Large intestine (tissue), 3 donors: ENCODE measurements around the gene WNT11. TPM values are rescaled to one million over a fixed set of nuclear protein-coding genes. Genes with fewer than 3 reads are reported as not detected.

Source experiments
- DNase-seq, 2 donors: peaks; one replicate each; pipeline versions ENCODE4 v3.0.0 to v3.0.0-alpha.2; 2013
- H3K27ac ChIP-seq: one replicate; pipeline ENCODE4 v1.5.1; 2013; ENCODE audit warnings: low read length
- H3K27me3 ChIP-seq: 2 replicates; pipeline ENCODE4 v1.6.1; 2013; ENCODE audit warnings: low read length; ENCODE audit not compliant: control insufficient read depth, insufficient read depth
- H3K36me3 ChIP-seq: 2 replicates; pipeline ENCODE4 v1.6.1; 2013; ENCODE audit warnings: low read length; ENCODE audit not compliant: control insufficient read depth, insufficient read depth
- H3K4me1 ChIP-seq: one replicate; pipeline ENCODE4 v1.6.1; 2013; ENCODE audit warnings: low read length; ENCODE audit not compliant: control insufficient read depth, insufficient read depth
- H3K4me3 ChIP-seq: one replicate; pipeline ENCODE4 v1.5.1; 2013; ENCODE audit warnings: low read length
- H3K9me3 ChIP-seq: one replicate; pipeline ENCODE4 v1.6.1; 2013; ENCODE audit warnings: mild to moderate bottlenecking, low read depth, low read length, moderate library complexity; ENCODE audit not compliant: control insufficient read depth
- WGBS: methylation state at CpG from one replicate; pipeline ENCODE4 v1.1.5; 2013; ENCODE audit warnings: low lambda C conversion rate; ENCODE audit not compliant: insufficient coverage; 5-methylcytosine and 5-hydroxymethylcytosine counted together
- polyA plus RNA-seq: library from polyadenylated mRNA; unstranded; fragments of 120-200 nt; gene quantifications from one replicate; pipeline ENCODE4 v1.2.1, GENCODE V29; 2013

The WNT11 gene
- polyA plus RNA-seq, 1 donor: 14.4 TPM

DNA sequence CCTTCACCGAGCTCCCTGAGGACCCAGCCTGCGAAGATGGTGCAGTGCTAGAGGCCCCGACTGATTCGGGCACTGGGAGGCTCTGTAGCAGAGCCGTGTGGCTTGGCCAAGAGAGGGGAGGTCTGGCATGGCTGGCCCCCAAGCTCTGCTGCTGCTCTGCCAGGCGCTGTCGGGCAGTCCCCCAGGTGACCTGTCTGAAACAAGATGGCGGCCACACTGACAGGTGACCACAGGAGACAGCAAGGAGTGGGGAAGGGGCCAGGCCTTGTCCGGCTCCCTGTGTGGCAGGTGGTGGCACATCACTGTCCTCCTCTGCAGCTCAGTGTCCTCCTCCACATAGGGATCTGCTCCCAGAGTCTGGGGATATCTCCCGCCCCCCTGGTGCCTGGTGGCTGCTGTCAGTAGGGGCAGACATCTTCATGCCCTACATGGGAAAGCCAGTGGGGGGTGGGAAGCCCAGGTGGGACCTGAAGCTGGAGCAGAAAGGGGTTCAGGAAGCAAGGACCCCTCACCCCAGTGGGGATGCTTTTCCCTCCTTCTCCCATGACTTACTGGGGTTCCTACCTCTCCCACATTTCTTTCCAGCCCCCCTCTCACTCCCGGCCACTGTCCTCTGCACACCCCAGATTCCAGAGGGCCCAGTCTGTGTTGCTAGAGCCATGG lies 40.1 kb upstream of the WNT11 start:
- WGBS: no CpG with 5 or more reads among the region's 11 CpGs
- no peaks in the 10 kb centered on the region for H3K36me3 ChIP-seq
- no peak for DNase-seq
- no peaks in the 10 kb centered on the region for H3K4me1 ChIP-seq
- H3K27ac ChIP-seq: no peak overlapping the region
- peaks cover 7% of the 10 kb centered on the region for H3K27me3 ChIP-seq
- peaks cover 8% of the 10 kb centered on the region for H3K9me3 ChIP-seq
- no peak overlapping the region for H3K4me3 ChIP-seq

- DNase-seq: no peak
Measured at GRCh38 chr11:76245720-76246119, 39.4 kb upstream of the WNT11 start.

DNA sequence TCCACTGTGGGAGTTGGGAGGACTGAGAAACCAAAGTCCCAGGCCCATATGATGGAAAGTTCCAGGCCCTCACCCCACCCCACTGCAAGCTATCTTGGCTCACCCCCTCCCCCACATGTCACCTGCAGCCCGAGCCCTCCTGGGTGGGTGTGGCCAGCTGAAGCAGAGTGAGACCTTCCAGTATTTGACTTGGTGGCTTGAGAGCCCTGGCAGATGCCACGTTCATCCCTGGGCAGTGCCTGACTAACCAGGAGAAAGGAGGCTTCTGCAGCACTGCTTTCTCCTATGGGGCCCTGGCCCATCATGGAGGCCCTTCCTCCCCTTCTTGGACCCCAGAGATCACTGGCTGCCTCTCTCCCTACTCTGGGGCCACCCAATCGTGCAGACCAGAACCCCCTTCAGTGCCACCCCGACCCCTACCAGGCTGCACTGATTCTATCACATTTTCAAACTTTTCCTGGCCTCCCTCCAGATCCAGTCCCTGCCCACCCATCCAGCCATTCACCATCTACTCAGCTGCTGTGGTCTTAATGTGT lies 38.1 kb upstream of the WNT11 start:
- Histone ChIP-seq H3K4me3 (no peak overlapping the region), H3K4me1 (no peaks in the 10 kb centered on the region), H3K9me3 (no peaks in the 10 kb centered on the region), H3K36me3 (no peaks in the 10 kb centered on the region), H3K27me3 (peaks cover 7% of the 10 kb centered on the region), H3K27ac (no peak overlapping the region)
- DNase-seq: no peak
- no CpG with 5 or more reads among the region's 4 CpGs for WGBS

More at GRCh38 chr11:76245720-76246119, 39.4 kb upstream of the WNT11 start:
- Histone ChIP-seq H3K4me3 (no peak overlapping the region), H3K4me1 (no peaks in the 10 kb centered on the region), H3K27ac (no peak overlapping the region), H3K27me3 (peaks cover 7% of the 10 kb centered on the region), H3K9me3 (peaks cover 3% of the 10 kb centered on the region), H3K36me3 (no peaks in the 10 kb centered on the region)
- no CpG with 5 or more reads among the region's 2 CpGs for WGBS

DNA sequence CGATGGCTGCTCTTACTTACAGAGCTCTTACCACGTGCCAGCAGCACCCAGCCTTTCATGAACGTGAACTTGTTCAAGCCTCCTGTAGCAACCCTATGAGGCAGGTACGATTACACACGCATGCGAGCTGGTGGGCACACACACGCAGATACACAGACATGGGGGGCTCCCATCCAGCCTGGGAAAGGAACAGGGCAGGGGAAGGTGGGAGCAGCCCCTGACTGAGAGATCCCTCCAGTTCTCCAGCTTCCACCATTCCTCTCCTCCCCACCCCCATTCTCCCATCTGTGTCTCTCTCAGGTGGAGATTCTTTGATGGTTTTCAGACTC lies 37.6 kb upstream of the WNT11 start:
- Histone ChIP-seq H3K27ac (no peak overlapping the region), H3K27me3 (peaks cover 7% of the 10 kb centered on the region), H3K4me1 (no peaks in the 10 kb centered on the region), H3K9me3 (no peaks in the 10 kb centered on the region), H3K4me3 (no peak overlapping the region), H3K36me3 (no peaks in the 10 kb centered on the region)
- no peak for DNase-seq
- no CpG with 5 or more reads among the region's 7 CpGs for WGBS

DNA sequence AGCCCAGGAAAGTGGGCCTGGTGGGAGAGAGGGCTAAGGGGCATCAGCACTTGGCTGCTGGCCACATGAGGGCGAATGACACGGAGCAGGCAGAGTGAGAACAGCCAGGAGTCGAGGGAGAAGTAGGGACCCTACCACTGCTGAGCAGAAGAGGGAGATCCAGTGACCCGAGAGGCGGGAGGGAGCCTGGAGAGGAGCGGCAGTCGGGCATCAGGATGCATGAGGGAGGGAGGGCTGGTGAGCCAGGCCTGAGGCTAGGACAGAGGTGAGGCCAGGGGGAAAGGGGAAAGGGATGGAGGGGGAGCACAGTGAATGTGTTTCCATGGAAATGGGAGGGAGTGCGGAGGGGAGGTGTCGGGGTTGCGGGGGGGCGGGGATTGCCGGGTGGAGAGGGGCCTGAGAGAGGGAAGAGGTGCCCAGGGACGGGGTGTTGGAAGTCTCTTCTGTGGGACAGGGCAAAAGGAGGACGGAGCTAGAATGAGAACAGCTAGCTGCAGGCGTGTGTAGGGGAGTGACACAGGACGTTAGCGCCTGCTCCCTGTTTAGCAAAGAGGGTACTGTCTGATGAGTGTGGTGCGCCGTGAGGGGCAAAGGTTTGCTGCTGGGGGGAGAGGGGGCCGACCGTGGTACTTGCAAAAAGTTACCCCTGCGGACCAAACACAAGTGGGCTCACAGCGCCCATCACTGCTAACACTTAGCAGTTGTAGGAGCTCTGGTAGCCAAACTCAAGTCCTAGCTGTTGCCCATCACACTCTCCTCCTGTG lies 37.1 kb upstream of the WNT11 start:
- Histone ChIP-seq H3K4me3 (no peak overlapping the region), H3K9me3 (no peaks in the 10 kb centered on the region), H3K36me3 (no peaks in the 10 kb centered on the region), H3K4me1 (peaks cover 3% of the 10 kb centered on the region), H3K27ac (no peak overlapping the region), H3K27me3 (peaks cover 7% of the 10 kb centered on the region)
- no CpG with 5 or more reads among the region's 23 CpGs for WGBS
- DNase-seq: no peak

DNA sequence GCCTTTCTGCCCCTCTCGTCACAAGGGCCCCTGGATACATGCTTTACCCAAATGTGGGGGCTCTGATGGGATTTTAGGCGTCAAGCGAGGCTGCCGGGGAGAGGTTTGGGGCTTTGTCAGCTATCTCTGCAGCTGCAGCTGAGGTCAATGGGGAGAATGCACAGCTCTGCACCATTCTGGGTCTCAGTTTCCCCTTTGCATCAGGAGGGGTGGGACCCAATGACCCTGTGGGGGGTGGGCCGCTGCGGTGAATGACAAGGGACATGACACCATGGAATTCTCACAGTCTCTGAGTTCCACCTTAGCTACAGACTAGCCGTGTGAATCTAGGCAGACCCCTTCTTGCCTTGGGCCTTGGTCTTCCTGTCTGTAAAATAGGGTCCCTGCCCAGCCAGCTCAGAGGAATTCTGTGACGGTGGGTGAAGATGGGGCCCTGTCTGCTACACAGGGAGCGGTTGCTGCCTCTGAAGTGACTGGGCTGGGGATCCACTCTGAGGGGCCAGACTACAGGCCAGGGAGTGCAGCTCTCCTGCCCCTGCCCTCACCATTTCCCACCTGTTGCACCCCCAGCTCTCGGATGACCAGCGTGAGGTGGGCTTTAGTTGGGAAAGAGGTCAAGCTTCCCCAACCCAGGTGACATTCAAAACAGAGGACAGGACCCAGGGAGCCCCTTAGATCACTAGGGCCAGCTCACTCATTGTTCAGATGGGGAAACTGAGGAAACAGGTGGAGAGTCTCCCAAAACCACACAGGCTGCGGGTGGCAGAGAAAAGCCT lies 35.9 kb upstream of the WNT11 start:
- no CpG with 5 or more reads among the region's 12 CpGs for WGBS
- H3K36me3 ChIP-seq: no peaks in the 10 kb centered on the region
- DNase-seq: no peak

DNA sequence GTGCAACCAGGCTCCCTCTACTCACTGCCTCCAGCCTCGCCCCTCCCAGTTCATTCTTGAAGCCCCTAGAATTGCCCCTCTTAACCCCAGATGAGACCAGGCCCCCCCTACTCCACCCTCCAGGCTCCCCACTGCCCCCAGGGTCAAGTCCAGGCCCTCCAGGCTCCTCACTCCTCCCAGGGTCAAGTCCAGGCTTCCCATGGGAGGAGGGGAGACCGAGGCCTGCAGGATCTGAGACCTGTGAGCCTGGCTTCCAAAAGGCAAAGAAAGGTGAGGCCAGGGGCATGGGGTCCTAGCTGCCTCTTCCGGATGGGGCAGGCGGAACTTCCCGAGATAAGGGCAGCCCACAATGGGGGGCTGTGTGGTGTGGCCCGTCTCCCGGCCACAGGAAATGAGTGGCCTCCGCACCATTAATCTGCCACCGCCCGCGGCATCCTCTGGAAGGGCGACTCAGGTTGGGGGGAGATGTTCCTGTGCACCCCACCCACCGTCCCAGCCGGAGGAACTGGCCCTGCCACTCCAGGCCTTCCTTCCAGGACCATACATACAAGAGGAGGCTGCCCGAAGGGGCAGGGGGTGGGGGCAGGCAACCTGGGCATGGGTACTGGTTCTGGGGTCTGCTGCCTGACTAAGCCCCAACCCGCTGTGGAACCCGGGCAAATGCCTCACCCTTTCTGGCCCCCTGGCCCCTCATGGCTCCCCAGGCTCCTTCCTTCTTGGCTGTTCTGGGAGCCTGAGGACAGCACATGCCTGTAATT lies 35.1 kb upstream of the WNT11 start:
- Histone ChIP-seq H3K27ac (no peak overlapping the region), H3K27me3 (peaks cover 7% of the 10 kb centered on the region), H3K4me1 (peaks cover 7% of the 10 kb centered on the region), H3K4me3 (no peak overlapping the region), H3K36me3 (no peaks in the 10 kb centered on the region), H3K9me3 (no peaks in the 10 kb centered on the region)
- WGBS: no CpG with 5 or more reads among the region's 17 CpGs
- no peak for DNase-seq

More for the DNA sequence above, 35.9 kb upstream of the WNT11 start:
- no peak overlapping the region for H3K27ac ChIP-seq
- no peaks in the 10 kb centered on the region for H3K9me3 ChIP-seq
- H3K4me3 ChIP-seq: no peak overlapping the region
- peaks cover 7% of the 10 kb centered on the region for H3K4me1 ChIP-seq
- peaks cover 7% of the 10 kb centered on the region for H3K27me3 ChIP-seq

- no peak overlapping the region for H3K27ac ChIP-seq
- H3K36me3 ChIP-seq: no peaks in the 10 kb centered on the region
- peaks cover 7% of the 10 kb centered on the region for H3K27me3 ChIP-seq
- no peak overlapping the region for H3K4me3 ChIP-seq
- peaks cover 7% of the 10 kb centered on the region for H3K4me1 ChIP-seq
- no peaks in the 10 kb centered on the region for H3K9me3 ChIP-seq
- no CpG with 5 or more reads among the region's 7 CpGs for WGBS
- DNase-seq: no peak
Measured at GRCh38 chr11:76240666-76241065, 34.4 kb upstream of the WNT11 start.

DNA sequence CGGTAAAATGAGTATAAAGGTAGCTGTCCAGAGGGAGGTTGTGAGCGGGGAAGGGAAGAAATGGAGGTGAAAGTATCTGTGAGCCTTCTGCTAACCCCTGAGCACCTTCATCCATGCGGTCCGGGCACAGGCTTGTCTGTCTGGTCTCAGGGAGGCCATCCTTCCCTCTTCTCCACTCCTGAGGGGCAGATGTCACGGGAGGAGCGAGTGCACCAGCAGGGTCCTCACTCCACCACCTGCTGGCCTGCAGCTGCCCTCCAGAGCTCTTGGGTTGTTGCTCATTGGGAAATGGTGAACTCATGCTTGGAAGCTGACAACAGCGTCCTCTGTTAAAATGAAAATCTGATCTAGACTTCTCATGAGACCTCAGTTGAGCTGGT lies 33.8 kb upstream of the WNT11 start:
- H3K9me3 ChIP-seq: no peaks in the 10 kb centered on the region
- peaks cover 7% of the 10 kb centered on the region for H3K4me1 ChIP-seq
- no peak for DNase-seq
- peaks cover 7% of the 10 kb centered on the region for H3K27me3 ChIP-seq
- WGBS: no CpG with 5 or more reads among the region's 7 CpGs
- H3K4me3 ChIP-seq: no peak overlapping the region
- H3K27ac ChIP-seq: no peak overlapping the region
- no peaks in the 10 kb centered on the region for H3K36me3 ChIP-seq
